ENCODE measurements around the gene ZNF135. TPM values are rescaled to one million over a fixed set of nuclear protein-coding genes. Genes with fewer than 3 reads are reported as not detected.

The ZNF135 gene
- not detected in 2 replicates for total RNA-seq (2014; rRNA removed; shearing (Covaris generic); ENCODE audit: low replicate concordance)

- H3K27me3 ChIP-seq, result no peaks in the 10 kb centered on the region
- H3K4me3 ChIP-seq, result no peak within 1 kb of the TSS
- H3K36me3 ChIP-seq, result no peaks in the 10 kb centered on the region
- H3K9me3 ChIP-seq, result peaks cover 16% of the 10 kb centered on the region
- DNase-seq, result peak; percentile 19
These were observed at the start of gene ZNF135 for GRCh38 chr19:58059003-58059670. TSS of gene ZNF135 (plus strand) at chr19:58059282. CDS start at chr19:58060003, 721 bp downstream.

DNA sequence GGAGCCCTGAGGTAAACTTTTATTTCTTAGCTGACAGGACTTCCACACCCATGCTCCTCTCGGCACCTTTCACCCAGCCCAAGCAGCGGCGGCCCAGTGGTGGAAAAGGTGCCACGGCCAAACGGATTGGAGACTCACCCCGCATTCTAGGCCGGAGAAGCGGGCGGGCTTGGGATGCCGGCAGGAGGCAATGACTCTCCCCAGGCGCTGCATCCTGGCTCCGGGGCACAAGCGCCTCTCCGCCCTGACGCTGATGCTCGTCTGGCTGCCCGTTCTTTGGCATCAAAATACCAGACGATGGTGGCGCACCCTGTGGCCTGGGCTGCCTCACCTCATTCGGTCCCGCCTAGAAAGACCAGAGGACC is 49.8 kb upstream of the ZNF135 start:
- no peak overlapping the region for H3K4me3 ChIP-seq
- H3K27me3 ChIP-seq, result no peaks in the 10 kb centered on the region
- peaks cover 41% of the 10 kb centered on the region for H3K9me3 ChIP-seq
- peaks cover 8% of the 10 kb centered on the region for H3K36me3 ChIP-seq
- no peak for DNase-seq

DNA sequence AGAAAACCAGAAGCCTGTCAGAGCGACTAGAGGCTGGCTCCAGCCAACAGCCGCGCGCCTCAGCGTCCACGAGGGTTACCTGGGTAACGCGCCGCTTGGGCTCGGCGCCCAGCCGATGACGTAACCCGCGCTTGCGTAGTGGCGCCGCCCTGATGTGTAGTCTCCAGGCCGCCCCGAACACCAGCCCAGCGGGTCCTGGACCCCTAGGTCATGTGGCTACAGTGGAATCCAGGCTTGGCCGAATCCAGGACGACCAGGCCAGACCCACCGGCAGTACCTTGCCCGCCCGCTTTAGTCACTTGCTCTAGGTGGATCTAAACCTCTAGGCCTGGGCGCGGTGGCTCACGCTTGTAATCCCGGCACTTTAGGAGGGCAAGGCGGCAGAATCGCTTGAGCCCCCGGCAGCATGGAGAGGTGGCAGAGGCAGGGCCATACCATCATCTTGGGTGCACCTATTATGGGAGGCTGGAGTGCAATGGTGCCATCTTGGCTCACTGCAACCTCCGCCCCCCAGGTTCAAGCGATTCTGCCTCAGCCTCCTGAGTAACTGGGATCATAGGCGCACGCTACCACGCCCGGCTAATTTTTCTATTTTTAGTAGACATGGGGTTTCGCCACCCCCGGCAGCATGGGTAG is 49.3 kb upstream of the ZNF135 start:
- Histone ChIP-seq H3K9me3 (peaks cover 39% of the 10 kb centered on the region), H3K36me3 (peaks cover 5% of the 10 kb centered on the region), H3K4me3 (no peak overlapping the region), H3K27me3 (no peaks in the 10 kb centered on the region)
- DNase-seq, result peak; percentile 26

DNA sequence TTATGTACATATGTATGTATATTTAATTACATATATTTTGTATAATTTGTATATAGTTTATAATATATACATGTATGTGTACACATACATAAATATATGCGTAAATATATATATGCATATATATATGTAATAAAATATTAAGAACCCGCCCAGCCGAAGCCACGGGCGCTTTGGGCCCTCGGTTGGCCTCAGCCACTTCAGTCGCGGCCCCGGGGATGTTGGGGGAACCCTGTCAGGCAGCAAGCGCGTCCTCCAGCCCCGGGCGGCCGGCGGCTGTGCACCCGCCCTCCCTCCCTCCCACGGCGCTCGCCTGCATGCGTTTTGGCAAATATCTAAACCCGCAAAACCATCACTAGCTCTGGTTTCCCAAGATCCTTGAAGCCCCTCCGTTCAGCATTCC is 48.6 kb upstream of the ZNF135 start:
- Histone ChIP-seq H3K4me3 (no peak overlapping the region), H3K27me3 (no peaks in the 10 kb centered on the region), H3K36me3 (peaks cover 5% of the 10 kb centered on the region; the same call in 1 of the 2 replicates), H3K9me3 (peaks cover 33% of the 10 kb centered on the region)
- no peak for DNase-seq

GRCh38 chr19:58014141-58014540 is 44.9 kb upstream of the ZNF135 start:
- Histone ChIP-seq H3K27me3 (no peaks in the 10 kb centered on the region), H3K9me3 (peaks cover 11% of the 10 kb centered on the region; the same call in 1 of the 2 replicates), H3K36me3 (no peaks in the 10 kb centered on the region), H3K4me3 (no peak overlapping the region)
- DNase-seq, result no peak

DNA sequence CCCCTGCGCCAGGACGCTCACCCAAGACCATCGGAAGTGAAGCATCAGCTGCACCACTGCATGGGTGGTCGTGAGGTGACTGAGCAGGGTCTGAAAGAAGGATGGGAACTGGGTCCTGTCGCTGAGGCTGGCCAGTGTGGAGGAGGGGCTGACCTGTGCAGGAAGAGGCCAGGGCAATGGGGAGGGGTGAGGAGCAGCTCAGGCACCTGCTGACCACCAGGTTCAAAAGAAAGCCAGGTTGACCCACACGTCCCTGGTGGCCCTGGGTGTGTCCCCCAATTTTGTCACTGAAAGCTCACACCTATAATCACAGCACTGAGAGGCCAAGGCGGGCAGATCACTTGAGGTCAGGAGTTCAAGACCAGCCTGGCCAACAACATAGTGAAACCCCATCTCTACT is 39.0 kb upstream of the ZNF135 start:
- DNase-seq, result no peak
- Histone ChIP-seq H3K4me3 (no peak overlapping the region), H3K27me3 (no peaks in the 10 kb centered on the region), H3K9me3 (no peaks in the 10 kb centered on the region), H3K36me3 (no peaks in the 10 kb centered on the region)

DNA sequence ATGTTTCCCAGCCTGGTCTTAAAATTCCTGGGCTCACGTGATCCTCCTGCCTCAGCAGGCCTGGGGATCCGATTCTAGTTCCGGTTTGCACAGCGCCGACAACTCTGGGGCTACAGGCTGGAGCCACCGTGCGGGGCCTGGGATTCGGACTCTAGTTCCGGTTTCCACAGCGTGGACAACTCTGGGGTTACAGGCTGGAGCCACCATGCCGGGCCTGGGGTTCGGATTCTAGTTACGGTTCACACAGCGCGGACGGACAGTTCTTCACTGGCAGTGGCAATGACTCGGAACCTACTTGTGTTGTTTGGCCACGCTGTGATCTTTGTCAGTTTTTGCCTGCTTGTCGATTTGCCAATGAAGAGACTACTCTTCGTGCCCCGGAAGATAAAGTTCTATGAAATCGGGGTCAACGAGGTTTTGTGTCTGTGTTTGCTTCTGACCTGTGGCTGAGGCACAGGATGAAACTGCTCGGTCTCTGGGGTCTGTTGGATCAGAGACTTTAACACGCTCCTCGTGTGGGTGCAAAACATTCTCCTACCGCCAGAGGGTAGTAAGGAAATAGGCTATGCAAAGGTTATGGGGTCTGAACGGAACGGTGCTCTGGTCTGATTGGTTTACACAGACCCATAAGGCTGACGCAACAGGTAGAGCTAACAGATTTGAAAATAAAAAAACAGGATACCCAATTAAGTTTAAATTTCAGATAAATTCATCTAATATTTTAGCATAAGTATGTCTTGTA is 37.4 kb upstream of the ZNF135 start:
- H3K4me3 ChIP-seq, result no peak overlapping the region
- 0 out of 2 replicates have a peak, but pooled peaks cover 2% of the 10 kb centered on the region for H3K9me3 ChIP-seq
- no peaks in the 10 kb centered on the region for H3K36me3 ChIP-seq
- H3K27me3 ChIP-seq, result no peaks in the 10 kb centered on the region
- DNase-seq, result no peak

GRCh38 chr19:58022283-58022660 is 36.8 kb upstream of the ZNF135 start:
- Histone ChIP-seq H3K36me3 (no peaks in the 10 kb centered on the region), H3K27me3 (no peaks in the 10 kb centered on the region), H3K4me3 (no peak overlapping the region), H3K9me3 (0 out of 2 replicates have a peak, but pooled peaks cover 2% of the 10 kb centered on the region)
- DNase-seq, result no peak

DNA sequence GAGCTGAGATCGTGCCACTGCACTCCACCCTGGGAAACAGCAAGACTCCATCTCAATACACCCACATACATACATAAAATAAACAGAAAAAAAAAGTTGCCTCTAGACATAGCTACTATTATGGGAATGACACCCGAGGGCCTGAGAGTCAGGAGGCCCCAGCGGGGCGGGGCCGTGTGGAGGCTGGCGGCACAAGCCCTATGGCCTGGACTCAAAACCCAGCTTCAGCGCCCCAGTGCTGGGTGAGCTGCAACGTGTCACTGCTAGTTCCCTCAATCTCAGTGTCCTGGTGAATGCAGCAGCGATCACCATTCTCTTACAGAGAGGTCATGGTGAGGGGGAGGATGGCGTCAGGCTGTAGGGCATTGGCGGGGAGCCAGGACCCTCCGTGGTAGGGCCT is 34.4 kb upstream of the ZNF135 start:
- no peak overlapping the region for H3K4me3 ChIP-seq
- 0 out of 2 replicates have a peak, but pooled peaks cover 2% of the 10 kb centered on the region for H3K9me3 ChIP-seq
- H3K36me3 ChIP-seq, result no peaks in the 10 kb centered on the region
- DNase-seq, result no peak
- H3K27me3 ChIP-seq, result no peaks in the 10 kb centered on the region

- H3K9me3 ChIP-seq, result peaks cover 3% of the 10 kb centered on the region; the same call in 1 of the 2 replicates
- no peaks in the 10 kb centered on the region for H3K36me3 ChIP-seq
- H3K27me3 ChIP-seq, result no peaks in the 10 kb centered on the region
- DNase-seq, result no peak
- no peak within 1 kb of the TSS for H3K4me3 ChIP-seq
These were observed 25.2 kb upstream of the ZNF135 start, which contains the start of gene ZSCAN1 for GRCh38 chr19:58033741-58034476. TSS of gene ZSCAN1 (plus strand) at chr19:58034025. CDS start at chr19:58037837, 3,812 bp downstream.

GRCh38 chr19:58034477-58034793 is 24.6 kb upstream of the ZNF135 start:
- Histone ChIP-seq H3K9me3 (peaks cover 3% of the 10 kb centered on the region; the same call in 1 of the 2 replicates), H3K27me3 (no peaks in the 10 kb centered on the region), H3K36me3 (no peaks in the 10 kb centered on the region), H3K4me3 (no peak overlapping the region)
- no peak for DNase-seq

DNA sequence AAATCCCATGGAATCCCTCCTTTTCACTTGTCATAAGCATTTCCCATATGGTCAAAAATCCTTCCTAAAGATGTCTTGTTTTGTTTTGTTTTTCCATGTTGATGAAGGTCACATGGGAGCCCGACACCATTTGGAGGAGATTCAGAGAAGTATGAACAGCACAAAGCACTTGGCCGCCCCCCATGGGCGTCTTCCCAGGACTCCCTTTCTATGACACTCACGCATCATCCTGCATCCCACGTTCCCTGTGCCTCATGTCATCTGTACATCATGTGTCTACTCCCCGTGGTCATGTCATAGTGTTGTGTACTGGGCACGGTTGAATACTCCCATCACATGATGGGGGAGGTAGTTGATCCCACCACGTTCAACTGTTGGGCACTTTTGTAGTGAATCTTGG is 23.2 kb upstream of the ZNF135 start:
- Histone ChIP-seq H3K4me3 (no peak overlapping the region), H3K27me3 (no peaks in the 10 kb centered on the region), H3K36me3 (no peaks in the 10 kb centered on the region), H3K9me3 (peaks cover 3% of the 10 kb centered on the region; the same call in 1 of the 2 replicates)
- DNase-seq, result no peak

DNA sequence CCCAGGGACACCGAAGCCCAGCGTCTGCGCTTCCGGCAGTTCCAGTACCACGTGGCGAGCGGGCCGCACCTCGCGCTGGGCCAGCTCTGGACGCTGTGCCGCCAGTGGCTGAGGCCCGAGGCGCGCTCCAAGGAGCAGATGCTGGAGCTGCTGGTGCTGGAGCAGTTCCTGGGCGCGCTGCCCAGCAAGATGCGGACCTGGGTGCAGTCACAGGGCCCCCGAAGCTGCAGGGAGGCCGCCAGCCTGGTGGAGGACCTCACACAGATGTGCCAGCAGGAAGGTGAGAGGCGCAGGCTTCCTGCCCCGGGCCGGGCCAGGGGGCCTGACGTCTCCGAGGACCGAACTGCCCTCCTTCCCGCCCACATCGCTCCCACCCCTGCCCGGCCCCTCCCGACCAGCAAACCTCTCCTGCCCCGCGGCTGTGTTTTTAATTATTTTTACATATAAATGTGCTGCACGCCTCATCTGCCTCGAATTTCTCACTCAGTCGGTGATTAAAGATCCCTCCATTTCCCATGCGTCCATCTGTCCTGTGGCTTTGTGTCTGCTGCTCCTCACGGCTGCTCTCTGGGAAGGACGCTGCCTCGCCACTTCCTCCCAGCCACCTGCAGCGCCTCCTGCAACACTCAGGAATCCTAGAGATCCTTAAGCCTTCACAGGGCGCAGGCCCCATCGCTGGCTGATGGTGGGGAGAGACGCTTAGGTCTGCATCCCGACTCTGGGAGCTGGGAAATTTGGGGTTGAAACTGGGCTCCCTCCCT is 21.0 kb upstream of the ZNF135 start:
- H3K9me3 ChIP-seq, result peaks cover 3% of the 10 kb centered on the region; the same call in 1 of the 2 replicates
- no peaks in the 10 kb centered on the region for H3K36me3 ChIP-seq
- no peak for DNase-seq
- no peaks in the 10 kb centered on the region for H3K27me3 ChIP-seq
- no peak overlapping the region for H3K4me3 ChIP-seq

GRCh38 chr19:58038688-58039204 is 20.3 kb upstream of the ZNF135 start:
- peaks cover under 1% of the 10 kb centered on the region; the same call in 1 of the 2 replicates for H3K9me3 ChIP-seq
- DNase-seq, result no peak
- no peak overlapping the region for H3K4me3 ChIP-seq
- H3K27me3 ChIP-seq, result no peaks in the 10 kb centered on the region
- H3K36me3 ChIP-seq, result no peaks in the 10 kb centered on the region

DNA sequence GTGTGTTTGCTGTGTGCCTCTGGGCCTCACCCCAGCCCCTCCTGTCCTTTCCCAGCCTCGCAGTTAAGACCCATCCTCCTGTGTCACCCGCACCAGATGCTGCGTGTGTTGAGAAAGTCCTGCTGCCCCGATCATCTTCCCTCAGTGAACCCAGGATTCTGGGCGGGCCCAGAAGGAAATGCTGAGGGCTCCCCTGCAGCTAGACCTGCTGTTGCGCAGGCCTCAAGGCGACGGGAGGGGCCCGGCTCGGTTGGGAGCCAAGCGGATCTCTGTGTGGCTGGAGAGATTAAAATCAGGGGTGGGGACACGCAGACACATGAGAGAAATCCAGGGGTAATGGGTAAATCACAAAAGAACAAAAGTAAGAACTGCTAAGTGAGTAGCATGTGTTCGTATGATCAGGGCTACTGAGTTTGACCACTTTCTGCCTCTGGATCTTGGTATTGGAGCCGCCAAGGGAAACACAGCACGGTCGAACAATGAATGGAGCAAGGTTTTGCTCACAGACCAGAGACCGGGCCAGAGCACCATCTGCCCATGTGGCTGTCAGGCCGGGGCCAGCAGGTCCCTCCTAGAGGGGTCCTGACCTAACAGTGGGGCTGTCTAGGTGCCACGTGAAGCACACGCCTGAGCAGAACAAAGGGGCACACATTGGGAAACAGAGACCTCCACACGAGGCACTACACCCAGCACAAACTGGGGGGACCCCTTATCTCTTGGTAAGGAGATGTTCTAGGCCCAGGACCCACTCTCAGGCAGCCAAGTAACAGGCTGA is 18.1 kb upstream of the ZNF135 start:
- H3K36me3 ChIP-seq, result no peaks in the 10 kb centered on the region
- no peak overlapping the region for H3K4me3 ChIP-seq
- no peaks in the 10 kb centered on the region; the same call in 1 of the 2 replicates for H3K9me3 ChIP-seq
- DNase-seq, result no peak
- no peaks in the 10 kb centered on the region for H3K27me3 ChIP-seq

Measured in MG63 (cell line).